ENCODE measurements around the gene KIF3B. TPM values are rescaled to one million over a fixed set of nuclear protein-coding genes. Genes with fewer than 3 reads are reported as not detected.

KIF3B gene
- total RNA-seq, 2 experiments from 2014 or later = 8.2 to 25.2 TPM

DNA sequence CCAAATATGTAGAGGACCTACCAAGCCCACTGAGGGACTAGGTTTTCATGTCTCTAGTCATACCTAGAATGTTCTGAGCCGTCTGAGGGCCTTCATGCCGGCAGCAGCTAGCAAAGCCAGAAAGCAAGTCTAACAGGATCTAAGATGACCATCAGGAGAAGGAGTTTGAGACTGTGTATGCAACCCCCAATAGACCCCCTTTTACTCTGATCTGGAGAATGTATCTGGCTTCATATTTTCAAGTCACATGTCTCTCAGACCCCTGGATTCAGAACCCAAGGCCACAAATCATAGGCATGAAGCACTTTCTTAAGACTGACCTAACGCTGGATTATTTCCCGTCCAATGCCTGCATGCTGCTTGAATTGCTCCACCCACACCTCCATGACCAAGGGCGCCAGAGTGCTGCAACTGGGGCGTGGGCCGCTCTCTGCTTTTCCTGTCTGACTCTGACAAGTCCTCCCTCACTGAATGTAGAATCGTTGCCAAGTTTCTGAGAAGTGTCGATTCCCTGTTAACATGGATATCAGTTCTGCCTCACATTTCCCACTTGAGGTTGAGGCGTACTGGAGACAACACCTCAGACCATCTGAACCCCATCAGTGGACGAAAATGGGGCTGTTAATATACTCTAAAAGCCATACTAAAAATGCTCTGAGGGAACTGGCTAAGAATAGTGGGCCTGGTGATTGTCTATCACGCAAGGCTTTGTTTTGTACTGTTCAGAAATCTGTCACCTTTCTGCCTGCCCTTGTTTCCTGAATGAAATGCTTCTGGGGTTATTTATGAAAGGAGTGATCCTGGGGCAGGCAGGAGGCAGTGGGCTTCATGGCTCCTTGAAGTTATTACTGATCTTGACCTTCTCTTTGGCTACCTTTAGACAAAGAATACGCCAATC is 56.8 kb downstream of the KIF3B start:
- Histone ChIP-seq H3K9me3 (ENCODE audit: low read length) (no peaks in the 10 kb centered on the region), H3K36me3 (ENCODE audit: insufficient read depth, low read length) (peaks cover 48% of the 10 kb centered on the region), H3K4me1 (ENCODE audit: insufficient read depth, low read length, poor library complexity, severe bottlenecking) (peaks cover 8% of the 10 kb centered on the region), H3K27ac (ENCODE audit: low read depth, low read length, poor library complexity, severe bottlenecking) (no peak overlapping the region), H3K4me3 (ENCODE audit: low read depth, low read length, poor library complexity, severe bottlenecking) (no peak overlapping the region), H2AFZ (ENCODE audit: low read length) (no peak overlapping the region), H3K4me2 (ENCODE audit: low read length) (no peak overlapping the region), H4K20me1 (ENCODE audit: insufficient read depth, low read length) (no peaks in the 10 kb centered on the region), H3K9me2 (ENCODE audit: insufficient read depth, low read length) (no peaks in the 10 kb centered on the region), H3K79me2 (ENCODE audit: insufficient read depth, low read depth, low read length) (no peaks in the 10 kb centered on the region)
- CTCF ChIA-PET (ENCODE audit: unreplicated experiment) = no interaction called here
- TF ChIP-seq EZH2phosphoT487 (IDR thresholded peaks at IDR 0.05; ENCODE audit: borderline replicate concordance, low read depth, low read length) (no peak), CTCF (conservative IDR thresholded peaks at IDR 0.05; ENCODE audit: low read length) (no peak)
- BruUV-seq (replicated peaks) = TSS peak; percentile 44
- no peak for DNase-seq (ENCODE audit: low spot score)
- POLR2A ChIA-PET = interaction anchor here (0.7 kb wide), 1 partner anchor 25 kb away, joined by 3 read pairs; no protein-coding TSS in a partner anchor
- intact Hi-C loops (cut with micrococcal nuclease; ENCODE audit: unreplicated experiment) = no loop called here

DNA sequence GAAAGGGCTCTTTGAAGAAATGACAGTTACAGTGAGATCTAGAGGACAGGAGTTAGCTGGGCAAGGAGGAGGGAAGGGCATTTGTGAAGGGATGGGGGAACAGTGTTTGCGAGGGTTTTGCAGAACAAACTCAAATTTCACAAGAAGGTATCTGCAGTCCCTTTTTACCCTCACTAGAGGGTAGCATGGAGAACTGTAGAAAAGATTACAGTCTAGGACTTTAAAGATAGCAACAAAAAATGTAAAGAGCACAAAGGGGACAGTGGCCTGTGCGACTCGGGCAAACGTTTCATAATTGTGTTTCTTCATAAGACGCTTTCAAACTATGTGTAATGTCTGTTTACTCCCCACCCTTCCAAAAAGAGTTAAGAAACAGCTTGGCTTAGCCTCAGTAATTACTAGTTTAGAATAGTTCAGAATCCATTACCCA is 59.5 kb downstream of the KIF3B start:
- H3K79me2 ChIP-seq (ENCODE audit: insufficient read depth, low read depth, low read length) = no peaks in the 10 kb centered on the region
- DNase-seq (ENCODE audit: low spot score) = peak; percentile 69
- TF ChIP-seq CTCF (conservative IDR thresholded peaks at IDR 0.05; ENCODE audit: low read length) (peak; percentile 80), EZH2phosphoT487 (IDR thresholded peaks at IDR 0.05; ENCODE audit: borderline replicate concordance, low read depth, low read length) (no peak)
- no peaks in the 10 kb centered on the region for H3K9me3 ChIP-seq (ENCODE audit: low read length)
- BruUV-seq (replicated peaks) = no TSS peak
- no peak overlapping the region for H3K27ac ChIP-seq (ENCODE audit: low read depth, low read length, poor library complexity, severe bottlenecking)
- peaks cover 8% of the 10 kb centered on the region for H3K4me1 ChIP-seq (ENCODE audit: insufficient read depth, low read length, poor library complexity, severe bottlenecking)
- peaks cover 25% of the 10 kb centered on the region for H3K36me3 ChIP-seq (ENCODE audit: insufficient read depth, low read length)
- intact Hi-C loops (cut with micrococcal nuclease; ENCODE audit: unreplicated experiment) = loop anchor here (2.0 kb wide), 2 partner anchors 120 to 316 kb away; no protein-coding TSS in a partner anchor
- ChIA-PET CTCF (ENCODE audit: unreplicated experiment) (no interaction called here), POLR2A (interaction anchor here (0.5 kb wide), 1 partner anchor 403 kb away, joined by 5 read pairs; no protein-coding TSS in a partner anchor)
- peak overlapping the region; percentile 2; the same call in 1 of the 2 replicates for H3K4me2 ChIP-seq (ENCODE audit: low read length)
- no peaks in the 10 kb centered on the region for H3K9me2 ChIP-seq (ENCODE audit: insufficient read depth, low read length)
- no peak overlapping the region for H3K4me3 ChIP-seq (ENCODE audit: low read depth, low read length, poor library complexity, severe bottlenecking)
- no peaks in the 10 kb centered on the region for H4K20me1 ChIP-seq (ENCODE audit: insufficient read depth, low read length)
- no peak overlapping the region for H2AFZ ChIP-seq (ENCODE audit: low read length)
